HG02588 (cell line): ENCODE data around the gene TJAP1.

ENCODE experiments used
- ATAC-seq: cut with Tn5 transposase; IDR thresholded peaks from one replicate; pipeline ENCODE4 v1.9.1; 2021; ENCODE audit warnings: mild to moderate bottlenecking, moderate library complexity; ENCODE audit not compliant: unreplicated experiment

Gene TJAP1

GRCh38 chr6:43477235-43478007 lies at the start of gene TJAP1:
Gene TJAP1, plus strand, starts transcription at chr6:43477570. Its CDS starts 21,432 bp downstream, at chr6:43499002.
- ATAC-seq: peak; percentile 97

- ATAC-seq: no peak
Measured at GRCh38 chr6:43428112-43428570, 49.2 kb upstream of the TJAP1 start.

- ATAC-seq: no peak
Measured at GRCh38 chr6:43428874-43429273, 48.5 kb upstream of the TJAP1 start.

GRCh38 chr6:43432009-43432945 lies 45.1 kb upstream of the TJAP1 start:
- ATAC-seq: no peak

GRCh38 chr6:43433148-43433547 lies 44.2 kb upstream of the TJAP1 start:
- ATAC-seq: no peak

- ATAC-seq: no peak
Measured at GRCh38 chr6:43434001-43434840, 43.1 kb upstream of the TJAP1 start.

GRCh38 chr6:43434943-43435342 lies 42.4 kb upstream of the TJAP1 start:
- ATAC-seq: no peak

GRCh38 chr6:43435682-43436437 lies 41.5 kb upstream of the TJAP1 start:
- ATAC-seq: no peak

- ATAC-seq: no peak
Measured at GRCh38 chr6:43436577-43437282, 40.6 kb upstream of the TJAP1 start.

GRCh38 chr6:43437700-43438099 lies 39.7 kb upstream of the TJAP1 start:
- no peak for ATAC-seq

GRCh38 chr6:43442935-43443334 lies 34.4 kb upstream of the TJAP1 start:
- ATAC-seq: no peak

- ATAC-seq: no peak
Measured at GRCh38 chr6:43444036-43444435, 33.3 kb upstream of the TJAP1 start.

- no peak for ATAC-seq
Measured at GRCh38 chr6:43444582-43444981, 32.8 kb upstream of the TJAP1 start.

GRCh38 chr6:43445576-43445975 lies 31.8 kb upstream of the TJAP1 start:
- no peak for ATAC-seq

- no peak for ATAC-seq
Measured at GRCh38 chr6:43447604-43448003, 29.8 kb upstream of the TJAP1 start.

GRCh38 chr6:43448916-43449315 lies 28.5 kb upstream of the TJAP1 start:
- no peak for ATAC-seq

- ATAC-seq: no peak
Measured at GRCh38 chr6:43450699-43451131, 26.7 kb upstream of the TJAP1 start.

- ATAC-seq: no peak
Measured at GRCh38 chr6:43451348-43451747, 26.0 kb upstream of the TJAP1 start.

GRCh38 chr6:43451939-43452338 lies 25.4 kb upstream of the TJAP1 start:
- no peak for ATAC-seq
